ENCODE measurements around the gene ZNF451.

DNA sequence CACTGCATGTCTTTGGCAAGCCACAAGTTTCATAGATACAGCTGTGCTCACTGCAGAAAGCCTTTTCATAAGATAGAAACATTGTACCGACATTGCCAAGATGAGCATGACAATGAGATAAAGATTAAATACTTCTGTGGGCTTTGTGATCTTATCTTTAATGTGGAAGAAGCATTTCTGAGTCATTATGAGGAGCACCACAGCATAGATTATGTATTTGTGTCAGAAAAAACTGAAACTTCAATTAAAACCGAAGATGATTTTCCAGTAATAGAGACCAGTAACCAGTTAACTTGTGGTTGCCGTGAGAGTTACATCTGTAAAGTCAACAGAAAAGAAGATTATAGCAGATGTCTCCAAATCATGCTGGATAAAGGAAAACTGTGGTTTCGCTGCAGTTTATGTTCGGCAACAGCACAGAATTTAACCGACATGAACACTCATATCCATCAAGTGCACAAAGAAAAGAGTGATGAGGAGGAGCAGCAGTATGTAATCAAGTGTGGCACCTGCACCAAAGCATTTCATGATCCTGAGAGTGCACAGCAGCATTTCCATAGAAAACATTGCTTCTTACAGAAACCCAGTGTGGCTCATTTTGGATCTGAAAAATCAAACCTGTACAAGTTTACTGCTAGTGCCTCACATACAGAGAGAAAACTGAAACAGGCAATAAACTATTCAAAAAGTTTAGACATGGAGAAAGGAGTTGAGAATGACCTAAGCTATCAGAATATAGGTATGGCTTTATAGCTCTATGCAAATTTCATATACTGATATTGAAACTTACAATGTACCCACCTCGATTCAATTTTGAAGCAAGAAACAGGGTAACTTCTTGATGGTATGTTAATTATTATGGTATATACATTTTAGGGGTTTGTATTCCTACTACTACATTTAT, 58.2 kb downstream of the ZNF451 start:
- TF ChIP-seq CTCF (IDR thresholded peaks at IDR 0.05; ENCODE audit: insufficient read depth, low read length, poor library complexity, severe bottlenecking) (no peak), EZH2phosphoT487 (conservative IDR thresholded peaks at IDR 0.05; ENCODE audit: low read length) (no peak)

Data from SU-DHL-6 (cell line).